K562 (cell line): ENCODE results near the gene SETDB2. TPM values are rescaled to one million over a fixed set of nuclear protein-coding genes. Genes with fewer than 3 reads are reported as not detected.

Source experiments
- ATF4 ChIP-seq: fragments of 450-650 bp; formaldehyde crosslinking; IDR thresholded peaks from 2 replicates; pipeline ENCODE4 v1.4.0; 2022; ENCODE audit warnings: mild to moderate bottlenecking, moderate library complexity
- BACH1 ChIP-seq: fragments of 200-800 bp; sonication (Bioruptor generic); IDR thresholded peaks from 2 replicates; pipeline ENCODE4 v1.6.1; 2016; ENCODE audit warnings: missing genetic modification characterization, missing compliant biosample characterization
- CBX5 ChIP-seq: IDR thresholded peaks from 2 replicates; pipeline ENCODE4 v1.6.1; 2014; ENCODE audit warnings: low read depth, borderline replicate concordance
- CXXC5 ChIP-seq: fragments of 250-450 bp; sonication (Bioruptor Pico); IDR thresholded peaks from 2 replicates; pipeline ENCODE4 v1.8.0; 2022; ENCODE audit warnings: inconsistent platforms, mild to moderate bottlenecking, moderate library complexity
- E2F1 ChIP-seq: sonication (generic); formaldehyde crosslinking; IDR thresholded peaks from 2 replicates; pipeline ENCODE4 v1.8.1; 2023; ENCODE audit warnings: mild to moderate bottlenecking, missing genetic modification reagents, moderate library complexity
- ESRRB ChIP-seq: fragments of 250-450 bp; sonication (Bioruptor Pico); IDR thresholded peaks from 2 replicates; pipeline ENCODE4 v1.5.0; 2020; ENCODE audit warnings: mild to moderate bottlenecking, moderate library complexity, borderline replicate concordance
- HOMEZ ChIP-seq: fragments of 250-450 bp; sonication (Bioruptor Pico); IDR thresholded peaks from 2 replicates; pipeline ENCODE4 v1.4.0; 2020; ENCODE audit warnings: mild to moderate bottlenecking, moderate library complexity
- HOXB6 ChIP-seq: fragments of 250-450 bp; sonication (Bioruptor Pico); IDR thresholded peaks from 2 replicates; pipeline ENCODE4 v1.5.1; 2022; ENCODE audit warnings: mild to moderate bottlenecking, borderline replicate concordance
- KDM5B ChIP-seq: fragments of 200-600 bp; sonication (generic); IDR thresholded peaks from 2 replicates; pipeline ENCODE4 v1.6.1; 2012; ENCODE audit warnings: low read depth, mild to moderate bottlenecking, moderate library complexity, low read length, control low read depth, inconsistent platforms; ENCODE audit not compliant: insufficient replicate concordance
- MAFG ChIP-seq: fragments of 450-650 bp; conservative IDR thresholded peaks from 2 replicates; pipeline ENCODE4 v1.6.1; 2016; ENCODE audit warnings: missing genetic modification characterization, missing compliant biosample characterization
- MTA2 ChIP-seq: fragments of 450-650 bp; IDR thresholded peaks from 2 replicates; pipeline ENCODE4 v1.6.1; 2016; ENCODE audit warnings: low read depth
- PTBP1 ChIP-seq: fragments of 200-400 bp; formaldehyde crosslinking; IDR thresholded peaks from 2 replicates; pipeline ENCODE4 v1.6.1; 2017; ENCODE audit warnings: low read depth, low read length
- RBM39 ChIP-seq: fragments of 200-400 bp; formaldehyde crosslinking; optimal IDR thresholded peaks from 2 replicates; pipeline ENCODE3; 2018; ENCODE audit warnings: low read depth, low read length
- TEAD4 ChIP-seq, 2 experiments: sonication (generic) in 1 of 2; formaldehyde crosslinking in 1 of 2; IDR thresholded peaks; 2 replicates each; pipeline versions ENCODE4 v1.6.1 to v1.8.0; 2012 to 2022; ENCODE audit warnings: borderline replicate concordance in 1 of 2, inconsistent platforms in 1 of 2, low read length in 1 of 2, mild to moderate bottlenecking in 1 of 2, missing genetic modification reagents in 1 of 2
- TFE3 ChIP-seq: fragments of 450-650 bp; formaldehyde crosslinking; IDR thresholded peaks from 2 replicates; pipeline ENCODE4 v1.4.0; 2020; ENCODE audit warnings: mild to moderate bottlenecking, mixed read lengths
- WHSC1 ChIP-seq: IDR thresholded peaks from one replicate; pipeline ENCODE4 v1.6.1; 2012; ENCODE audit warnings: low read length, control low read depth, inconsistent platforms
- ZBTB26 ChIP-seq: fragments of 450-650 bp; formaldehyde crosslinking; IDR thresholded peaks from 2 replicates; pipeline ENCODE4 v1.4.0; 2022; ENCODE audit warnings: missing genetic modification characterization
- ZNF140 ChIP-seq: fragments of 250-450 bp; sonication (Bioruptor Pico); IDR thresholded peaks from 2 replicates; pipeline ENCODE4 v1.8.0; 2021; ENCODE audit warnings: moderate library complexity, mild to moderate bottlenecking, inconsistent platforms
- ZNF143 ChIP-seq: sonication (generic); formaldehyde crosslinking; IDR thresholded peaks from 2 replicates; pipeline ENCODE4 v1.9.0; 2022; ENCODE audit warnings: mild to moderate bottlenecking, missing genetic modification reagents
- ZNF217 ChIP-seq: sonication (generic); formaldehyde crosslinking; IDR thresholded peaks from 2 replicates; pipeline ENCODE4 v1.8.0; 2022; ENCODE audit warnings: mild to moderate bottlenecking, missing genetic modification reagents
- ZNF584 ChIP-seq: fragments of 200-800 bp; sonication (Bioruptor generic); IDR thresholded peaks from 2 replicates; pipeline ENCODE4 v1.6.1; 2016; ENCODE audit warnings: low read depth, mild to moderate bottlenecking, missing genetic modification characterization, missing compliant biosample characterization
- polyA plus RNA-seq, 8 experiments: library from polyadenylated mRNA; depleted of rRNA in 4 of 8; stranded (reverse) in 5 of 8; unstranded in 3 of 8; fragments of >200 nt; fragmentation: Nextera tagmentation in 2 of 8; fragmentation: Illumina TruSeq in 1 of 8; extraction: Ambion mirVana in 2 of 8; extraction: Trizol in 1 of 8; gene quantifications; 2 replicates each; pipeline versions ENCODE4 v1.2.1 to v1.2.3, GENCODE V29; 2011 to 2014; ENCODE audit warnings: inconsistent platforms in 1 of 8, missing spikeins in 1 of 8
- total RNA-seq, 7 experiments: library from RNA; depleted of rRNA in 6 of 7; stranded (reverse); fragments of >200 nt in 6 of 7; fragmentation: Illumina TruSeq in 2 of 7; extraction: Trizol in 2 of 7; gene quantifications; 2 replicates each; pipeline versions ENCODE4 v1.2.1 to v1.2.3, GENCODE V29; 2011 to 2021; ENCODE audit warnings: low replicate concordance in 1 of 7

SETDB2 gene
- total and polyA plus RNA-seq, 9 of the 15 experiments (the other 6 are each of a cell fraction or from before 2014, with no cell fraction given), result 1.0 to 9.0 (median 6.1) TPM

- no peak for TF ChIP-seq TFE3 (CRISPR knock-in tag)
- no peak for TF ChIP-seq CBX5
- TF ChIP-seq RBM39, result no peak
- peak; percentile 32 for TF ChIP-seq KDM5B
- no peak for TF ChIP-seq ESRRB (CRISPR knock-in tag)
- no peak for TF ChIP-seq HOXB6 (CRISPR knock-in tag)
- no peak for TF ChIP-seq ZNF217
- TF ChIP-seq ATF4 (CRISPR knock-in tag), result no peak
- TF ChIP-seq WHSC1, result no peak
- no peak for TF ChIP-seq E2F1 (CRISPR knock-in tag)
- no peak for TF ChIP-seq HOMEZ (CRISPR knock-in tag)
- TF ChIP-seq ZNF140 (CRISPR knock-in tag), result no peak
- no peak for TF ChIP-seq MAFG (tag)
- TF ChIP-seq CXXC5 (CRISPR knock-in tag), result no peak; the same call in 1 of the 2 replicates
- TF ChIP-seq MTA2, result no peak
- TF ChIP-seq PTBP1, result no peak
- TF ChIP-seq BACH1 (tag), result no peak
- no peak for TF ChIP-seq TEAD4 (IDR thresholded peaks at IDR 0.05; ENCODE audit: low read length)
- TF ChIP-seq TEAD4 (CRISPR knock-in tag; IDR thresholded peaks at IDR 0.05; ENCODE audit: borderline replicate concordance), result no peak
- TF ChIP-seq ZBTB26 (CRISPR knock-in tag), result no peak
- no peak for TF ChIP-seq ZNF584 (CRISPR knock-in tag)
- TF ChIP-seq ZNF143 (CRISPR knock-in tag), result no peak
Observed at GRCh38 chr13:49495783-49496762, 52.0 kb downstream of the SETDB2 start, which contains the start of gene PHF11 (continued).
